ENCODE results near the gene MIR17HG. TPM values are rescaled to one million over a fixed set of nuclear protein-coding genes. Genes with fewer than 3 reads are reported as not detected.

Gene MIR17HG
- total RNA-seq, 1 donor from 2014 or later = not detected

DNA sequence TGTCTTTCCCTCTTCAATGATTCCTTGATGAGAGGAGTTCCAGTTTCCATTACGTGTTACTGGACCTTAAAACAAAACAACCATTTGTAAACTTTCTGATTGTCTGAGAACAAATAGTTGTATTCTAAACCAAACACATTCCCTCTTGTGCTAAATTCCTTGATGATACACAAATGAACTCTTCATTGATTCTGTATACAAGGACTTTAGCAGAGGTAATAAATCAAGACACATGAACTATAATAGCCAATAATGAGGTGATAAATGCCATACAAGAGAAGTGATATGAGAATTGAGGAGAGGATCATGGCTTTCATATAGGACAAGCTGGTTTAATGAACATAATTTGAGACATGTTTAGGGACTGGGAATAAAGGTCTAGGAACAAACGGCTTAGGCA is 37.4 kb downstream of the MIR17HG start:
- TF ChIP-seq, protein P1, sequence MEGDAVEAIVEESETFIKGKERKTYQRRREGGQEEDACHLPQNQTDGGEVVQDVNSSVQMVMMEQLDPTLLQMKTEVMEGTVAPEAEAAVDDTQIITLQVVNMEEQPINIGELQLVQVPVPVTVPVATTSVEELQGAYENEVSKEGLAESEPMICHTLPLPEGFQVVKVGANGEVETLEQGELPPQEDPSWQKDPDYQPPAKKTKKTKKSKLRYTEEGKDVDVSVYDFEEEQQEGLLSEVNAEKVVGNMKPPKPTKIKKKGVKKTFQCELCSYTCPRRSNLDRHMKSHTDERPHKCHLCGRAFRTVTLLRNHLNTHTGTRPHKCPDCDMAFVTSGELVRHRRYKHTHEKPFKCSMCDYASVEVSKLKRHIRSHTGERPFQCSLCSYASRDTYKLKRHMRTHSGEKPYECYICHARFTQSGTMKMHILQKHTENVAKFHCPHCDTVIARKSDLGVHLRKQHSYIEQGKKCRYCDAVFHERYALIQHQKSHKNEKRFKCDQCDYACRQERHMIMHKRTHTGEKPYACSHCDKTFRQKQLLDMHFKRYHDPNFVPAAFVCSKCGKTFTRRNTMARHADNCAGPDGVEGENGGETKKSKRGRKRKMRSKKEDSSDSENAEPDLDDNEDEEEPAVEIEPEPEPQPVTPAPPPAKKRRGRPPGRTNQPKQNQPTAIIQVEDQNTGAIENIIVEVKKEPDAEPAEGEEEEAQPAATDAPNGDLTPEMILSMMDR (IDR thresholded peaks at IDR 0.05) = no peak
- no peaks in the 10 kb centered on the region for H3K27me3 ChIP-seq
- no peak overlapping the region for H3K27ac ChIP-seq
- no peaks in the 10 kb centered on the region for H3K9me3 ChIP-seq
- intact Hi-C loops (cut with DNase I) = loop anchor here (10.0 kb wide), 1 partner anchor 340 kb away; no protein-coding TSS in a partner anchor
- no peaks in the 10 kb centered on the region for H3K36me3 ChIP-seq
- DNase-seq (ENCODE audit: low spot score in 2 of 2) = no peak
- no peak overlapping the region for H3K4me3 ChIP-seq
- no peaks in the 10 kb centered on the region for H3K4me1 ChIP-seq

DNA sequence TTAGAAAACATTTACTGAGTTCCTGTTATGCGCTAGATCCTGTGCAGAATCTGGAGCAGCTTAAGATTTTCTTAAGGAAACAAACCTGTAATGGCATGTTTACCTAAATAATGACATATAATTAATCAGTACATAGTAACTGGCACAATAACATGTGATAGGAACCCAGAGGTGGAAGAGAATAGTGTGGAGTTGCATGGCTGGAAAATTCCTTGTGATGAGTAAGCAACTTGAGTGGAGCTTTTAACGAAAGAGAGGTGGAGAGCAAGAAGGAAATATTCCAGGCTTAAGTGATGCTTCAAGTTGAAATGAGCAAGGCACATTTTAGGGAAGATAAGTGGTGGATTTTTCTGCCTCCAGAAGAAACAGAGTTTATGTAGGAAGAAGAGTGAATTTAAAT is 41.7 kb downstream of the MIR17HG start:
- H3K9me3 ChIP-seq = no peaks in the 10 kb centered on the region
- no peaks in the 10 kb centered on the region for H3K36me3 ChIP-seq
- DNase-seq (ENCODE audit: low spot score in 2 of 2) = no peak
- H3K27ac ChIP-seq = no peak overlapping the region
- no peak overlapping the region for H3K4me3 ChIP-seq
- H3K27me3 ChIP-seq = no peaks in the 10 kb centered on the region
- intact Hi-C loops (cut with DNase I) = loop anchor here (10.0 kb wide), 1 partner anchor 336 kb away; no protein-coding TSS in a partner anchor
- TF ChIP-seq, protein P1 (IDR thresholded peaks at IDR 0.05) = no peak
- H3K4me1 ChIP-seq = no peaks in the 10 kb centered on the region

DNA sequence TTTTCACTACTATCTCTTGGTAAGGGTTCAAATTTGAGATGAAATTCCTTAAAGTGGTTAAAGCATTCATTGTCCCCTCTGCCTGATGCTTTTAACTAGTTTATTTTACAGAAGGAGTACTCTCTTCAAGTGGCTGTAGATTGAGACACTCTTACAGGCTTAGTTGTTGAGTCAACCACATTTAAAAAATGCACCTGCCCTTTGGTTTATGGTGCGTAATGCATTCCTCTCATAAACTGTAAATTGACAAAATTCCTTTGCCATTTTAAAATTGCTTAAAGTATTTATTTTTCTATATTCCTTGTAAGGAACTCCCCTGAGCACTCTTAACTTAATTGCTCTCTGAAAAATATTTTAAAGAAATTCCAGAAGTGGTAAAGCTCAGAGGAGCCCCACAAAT is 50.1 kb downstream of the MIR17HG start:
- TF ChIP-seq, protein P1 (IDR thresholded peaks at IDR 0.05) = no peak
- Histone ChIP-seq H3K27me3 (no peaks in the 10 kb centered on the region), H3K27ac (no peak overlapping the region), H3K4me3 (no peak overlapping the region), H3K4me1 (peaks cover 6 to 9% of the 10 kb centered on the region in 2 donors), H3K36me3 (no peaks in the 10 kb centered on the region), H3K9me3 (no peaks in the 10 kb centered on the region)
- intact Hi-C loops (cut with DNase I) = no loop called here
- DNase-seq (ENCODE audit: low spot score in 2 of 2) = no peak

DNA sequence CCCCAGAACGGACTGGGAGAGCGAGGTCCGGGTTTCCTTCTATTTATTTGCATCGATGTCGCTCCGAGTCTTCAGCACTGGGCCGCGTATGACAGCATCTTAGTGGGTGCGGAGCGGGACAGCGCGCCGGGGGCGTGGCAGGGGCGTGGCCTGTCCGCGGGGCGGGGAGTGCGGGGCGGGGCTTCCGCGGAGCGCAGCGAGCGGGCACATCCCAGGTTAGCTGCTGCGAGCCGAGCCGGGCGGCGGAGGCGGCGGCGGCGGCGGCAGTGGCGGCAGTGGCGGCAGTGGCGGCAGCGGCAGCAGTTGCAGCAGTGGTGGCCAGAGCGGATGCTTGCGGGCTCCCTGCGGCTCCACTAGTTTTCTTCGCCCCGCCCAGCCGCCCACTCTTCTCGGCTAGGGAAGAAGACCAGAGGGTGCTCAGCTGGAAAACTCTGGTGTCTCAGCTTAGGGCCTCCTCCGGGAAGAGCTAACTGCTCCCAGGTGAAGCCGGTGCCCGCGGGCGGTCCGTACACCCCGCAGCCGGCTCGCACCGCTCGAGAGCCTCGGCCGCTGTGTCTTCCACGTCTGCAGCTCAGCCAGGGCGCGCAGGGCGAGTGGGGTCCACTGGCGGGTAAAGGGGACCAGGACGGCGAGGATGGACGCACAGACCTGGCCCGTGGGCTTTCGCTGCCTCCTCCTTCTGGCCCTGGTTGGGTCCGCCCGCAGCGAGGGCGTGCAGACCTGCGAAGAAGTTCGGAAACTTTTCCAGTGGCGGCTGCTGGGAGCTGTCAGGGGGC is 51.1 kb downstream of the MIR17HG start, which contains the start of gene GPC5:
GPC5 (plus strand) TSS at position 209 of the 776 bp plus-strand sequence.
- DNase-seq (ENCODE audit: low spot score in 2 of 2) = peak; percentile 12 to 84
- no peaks in the 10 kb centered on the region for H3K36me3 ChIP-seq
- H3K4me3 ChIP-seq = peak within 1 kb of the TSS; percentile 59 to 73
- H3K9me3 ChIP-seq = no peaks in the 10 kb centered on the region
- H3K27ac ChIP-seq = no peak within 1 kb of the TSS
- H3K27me3 ChIP-seq = no peaks in the 10 kb centered on the region
- H3K4me1 ChIP-seq = peaks cover 6 to 9% of the 10 kb centered on the region in 2 donors
- intact Hi-C loops (cut with DNase I) = loop anchor here (2.0 kb wide), 1 partner anchor 52 kb away; the partner anchor contains the start of gene MIR17HG
- TF ChIP-seq, protein P1 (IDR thresholded peaks at IDR 0.05) = no peak

DNA sequence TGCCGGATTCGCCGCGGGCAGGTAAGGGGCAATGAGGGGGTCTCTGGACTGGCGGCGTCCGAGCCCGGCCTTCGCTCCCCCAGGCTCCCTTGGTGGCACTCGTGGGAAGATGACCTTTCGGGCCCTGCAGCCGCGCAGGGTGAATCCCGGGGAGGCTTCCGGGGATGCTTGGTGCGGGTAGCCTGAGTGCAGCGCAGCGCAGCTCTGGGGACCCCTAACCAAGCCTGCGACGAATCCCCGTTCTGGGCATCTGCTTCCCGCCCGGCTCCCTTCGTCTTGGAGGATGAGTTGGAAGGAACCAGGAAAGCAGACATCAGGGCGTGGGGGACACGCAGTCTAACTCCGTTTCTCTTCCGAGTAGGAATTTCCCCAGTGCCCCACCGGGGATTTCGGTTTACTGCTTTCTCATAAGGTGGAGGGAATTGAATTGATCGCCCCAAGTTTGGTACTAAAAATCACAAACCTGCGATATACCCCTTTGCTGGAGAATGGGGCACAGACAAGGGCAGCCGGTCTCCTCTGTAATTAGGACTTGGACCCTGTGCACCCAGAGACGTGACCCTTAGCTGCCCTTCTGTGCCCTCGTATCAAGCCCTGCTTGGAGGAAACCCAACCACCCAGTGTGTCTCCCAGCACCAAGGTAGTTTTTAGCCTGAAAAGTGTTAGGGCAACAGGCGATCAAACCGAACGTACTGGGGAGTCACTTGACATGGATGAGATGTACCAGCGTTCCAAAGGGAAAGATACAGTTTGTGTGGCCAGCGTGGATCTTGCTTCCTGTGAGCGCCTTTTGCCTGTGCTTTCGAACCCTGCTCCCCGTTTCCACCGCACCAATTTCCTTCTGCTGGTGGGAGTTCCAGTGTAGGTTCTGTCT is 51.9 kb downstream of the MIR17HG start:
- H3K4me1 ChIP-seq = peaks cover 6 to 9% of the 10 kb centered on the region in 2 donors
- H3K9me3 ChIP-seq = no peaks in the 10 kb centered on the region
- H3K4me3 ChIP-seq = peak overlapping the region; percentile 59 to 73
- no peak for DNase-seq (ENCODE audit: low spot score in 2 of 2)
- H3K27me3 ChIP-seq = no peaks in the 10 kb centered on the region
- H3K36me3 ChIP-seq = no peaks in the 10 kb centered on the region
- TF ChIP-seq, protein P1 (IDR thresholded peaks at IDR 0.05) = no peak
- H3K27ac ChIP-seq = no peak overlapping the region
- intact Hi-C loops (cut with DNase I) = loop anchor here (2.0 kb wide), 1 partner anchor 53 kb away; the partner anchor contains the start of gene MIR17HG
